Mesothelial cell of epicardium (in vitro differentiated cells): ENCODE measurements around the gene SPC24. TPM values are rescaled to one million over a fixed set of nuclear protein-coding genes. Genes with fewer than 3 reads are reported as not detected.
A peak's percentile ranks its signal among the peaks of the same experiment; 100 is the strongest.

ENCODE experiments used
- DNase-seq, 2 experiments: peaks; one replicate each; pipeline ENCODE4 v3.0.0; 2021; ENCODE audit warnings: low spot score in 2 of 2; ENCODE audit not compliant: unreplicated experiment in 2 of 2
- H3K27ac Mint-ChIP-seq: 2 replicates; pipeline ENCODE4 v1.8.0; 2021; ENCODE audit warnings: mixed read lengths
- H3K27me3 Mint-ChIP-seq: 2 replicates; pipeline ENCODE4 v1.8.0; 2021; ENCODE audit warnings: low read depth, mixed read lengths
- H3K36me3 Mint-ChIP-seq: 2 replicates; pipeline ENCODE4 v1.8.0; 2021; ENCODE audit warnings: mixed read lengths
- H3K4me1 Mint-ChIP-seq: 2 replicates; pipeline ENCODE4 v1.8.0; 2021; ENCODE audit warnings: mixed read lengths
- H3K4me3 Mint-ChIP-seq: 2 replicates; pipeline ENCODE4 v1.8.0; 2021; ENCODE audit warnings: mild to moderate bottlenecking, moderate library complexity, mixed read lengths
- H3K9me3 Mint-ChIP-seq: 2 replicates; pipeline ENCODE4 v1.8.0; 2021; ENCODE audit warnings: mixed read lengths
- CTCF ChIP-seq: fragments of 200-600 bp; sonication (generic); IDR thresholded peaks from one replicate; pipeline ENCODE4 v1.5.0; 2021; ENCODE audit warnings: antibody characterized with exemption; ENCODE audit not compliant: unreplicated experiment
- total RNA-seq: library from RNA; stranded (reverse); gene quantifications from 3 replicates; pipeline ENCODE4 v1.2.1, GENCODE V29; 2021

The SPC24 gene
- 16.3 to 22.0 TPM (median 20.6 TPM) in 3 replicates for total RNA-seq

- Mint-ChIP-seq H3K9me3 (no peaks in the 10 kb centered on the region), H3K27me3 (no peaks in the 10 kb centered on the region), H3K4me3 (peak within 1 kb of the TSS; percentile 86), H3K27ac (peak within 1 kb of the TSS; percentile 75), H3K36me3 (no peaks in the 10 kb centered on the region), H3K4me1 (peaks cover 26% of the 10 kb centered on the region)
- TF ChIP-seq CTCF = no peak
- DNase-seq = peak; percentile 93 to 94
These were observed at the start of gene SPC24 for GRCh38 chr19:11155373-11156120. Gene SPC24, minus strand, starts transcription at chr19:11155782. Its CDS starts 6 bp downstream, at chr19:11155776.

- Mint-ChIP-seq H3K4me3 (no peak overlapping the region), H3K27ac (no peak overlapping the region), H3K9me3 (no peaks in the 10 kb centered on the region), H3K4me1 (peaks cover 6% of the 10 kb centered on the region), H3K27me3 (no peaks in the 10 kb centered on the region), H3K36me3 (peaks cover 10% of the 10 kb centered on the region)
- no peak for TF ChIP-seq CTCF
- DNase-seq = no peak
These were observed 49.4 kb upstream of the SPC24 start for GRCh38 chr19:11204943-11205349.

- Mint-ChIP-seq H3K4me1 (peaks cover 6% of the 10 kb centered on the region), H3K9me3 (no peaks in the 10 kb centered on the region), H3K4me3 (no peak overlapping the region), H3K27ac (peak overlapping the region; percentile 16), H3K36me3 (peaks cover 10% of the 10 kb centered on the region), H3K27me3 (no peaks in the 10 kb centered on the region)
- TF ChIP-seq CTCF = no peak
- no peak for DNase-seq
These were observed 48.6 kb upstream of the SPC24 start for GRCh38 chr19:11204076-11204602.

- Mint-ChIP-seq H3K4me3 (no peak overlapping the region), H3K4me1 (peaks cover 6% of the 10 kb centered on the region), H3K36me3 (peaks cover 8% of the 10 kb centered on the region), H3K27me3 (no peaks in the 10 kb centered on the region), H3K9me3 (no peaks in the 10 kb centered on the region), H3K27ac (peak overlapping the region; percentile 16)
- TF ChIP-seq CTCF = peak; percentile 66
- DNase-seq = peak; percentile 53 to 77
These were observed 47.9 kb upstream of the SPC24 start for GRCh38 chr19:11203194-11204075.

GRCh38 chr19:11202488-11203193 is 47.1 kb upstream of the SPC24 start:
- Mint-ChIP-seq H3K9me3 (no peaks in the 10 kb centered on the region), H3K27me3 (no peaks in the 10 kb centered on the region), H3K36me3 (peaks cover 8% of the 10 kb centered on the region), H3K27ac (no peak overlapping the region), H3K4me1 (peaks cover 6% of the 10 kb centered on the region), H3K4me3 (no peak overlapping the region)
- no peak for TF ChIP-seq CTCF
- no peak for DNase-seq
